ENCODE results near the gene FAR1.

DNA sequence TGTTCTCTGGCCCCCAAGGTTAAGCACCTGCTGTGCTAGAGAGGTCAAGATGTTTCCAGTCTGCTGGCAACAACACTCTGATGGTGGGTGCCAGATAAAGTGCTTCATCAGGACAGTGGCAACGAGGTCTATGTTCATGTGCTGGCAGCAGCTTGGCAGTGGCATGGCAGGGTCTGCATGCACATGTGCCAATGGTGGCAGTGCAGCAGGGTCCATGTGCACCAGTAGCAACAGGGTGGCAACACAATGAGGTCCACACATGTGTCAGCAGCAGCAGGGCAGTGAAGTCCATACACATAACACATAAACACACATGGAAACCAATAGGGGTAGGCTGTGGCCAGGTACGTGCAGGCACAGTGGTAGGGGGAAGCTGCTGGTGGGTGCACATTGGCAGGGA lies 48.4 kb upstream of the FAR1 start:
- TF ChIP-seq, protein P1, sequence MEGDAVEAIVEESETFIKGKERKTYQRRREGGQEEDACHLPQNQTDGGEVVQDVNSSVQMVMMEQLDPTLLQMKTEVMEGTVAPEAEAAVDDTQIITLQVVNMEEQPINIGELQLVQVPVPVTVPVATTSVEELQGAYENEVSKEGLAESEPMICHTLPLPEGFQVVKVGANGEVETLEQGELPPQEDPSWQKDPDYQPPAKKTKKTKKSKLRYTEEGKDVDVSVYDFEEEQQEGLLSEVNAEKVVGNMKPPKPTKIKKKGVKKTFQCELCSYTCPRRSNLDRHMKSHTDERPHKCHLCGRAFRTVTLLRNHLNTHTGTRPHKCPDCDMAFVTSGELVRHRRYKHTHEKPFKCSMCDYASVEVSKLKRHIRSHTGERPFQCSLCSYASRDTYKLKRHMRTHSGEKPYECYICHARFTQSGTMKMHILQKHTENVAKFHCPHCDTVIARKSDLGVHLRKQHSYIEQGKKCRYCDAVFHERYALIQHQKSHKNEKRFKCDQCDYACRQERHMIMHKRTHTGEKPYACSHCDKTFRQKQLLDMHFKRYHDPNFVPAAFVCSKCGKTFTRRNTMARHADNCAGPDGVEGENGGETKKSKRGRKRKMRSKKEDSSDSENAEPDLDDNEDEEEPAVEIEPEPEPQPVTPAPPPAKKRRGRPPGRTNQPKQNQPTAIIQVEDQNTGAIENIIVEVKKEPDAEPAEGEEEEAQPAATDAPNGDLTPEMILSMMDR (IDR thresholded peaks at IDR 0.05) = no peak
- TF ChIP-seq MEF2A (IDR thresholded peaks at IDR 0.05; ENCODE audit: borderline replicate concordance, low read depth) = no peak
- TF ChIP-seq, protein P2, sequence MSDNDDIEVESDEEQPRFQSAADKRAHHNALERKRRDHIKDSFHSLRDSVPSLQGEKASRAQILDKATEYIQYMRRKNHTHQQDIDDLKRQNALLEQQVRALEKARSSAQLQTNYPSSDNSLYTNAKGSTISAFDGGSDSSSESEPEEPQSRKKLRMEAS (IDR thresholded peaks at IDR 0.05; ENCODE audit: low read depth) = no peak
- TF ChIP-seq POLR2AphosphoS5 (IDR thresholded peaks at IDR 0.05; ENCODE audit: low read depth, low read length) = no peak
- no peak for TF ChIP-seq FOXM1 (IDR thresholded peaks at IDR 0.05; ENCODE audit: low read depth)
- TF ChIP-seq YY1 (IDR thresholded peaks at IDR 0.05; ENCODE audit: low read depth) = no peak
- TF ChIP-seq CHD2 (IDR thresholded peaks at IDR 0.05; ENCODE audit: low read length, partially characterized antibody) = no peak
- no peak for TF ChIP-seq TEAD4 (IDR thresholded peaks at IDR 0.05; ENCODE audit: borderline replicate concordance, insufficient read depth)
- TF ChIP-seq GATA2 (CRISPR knock-in tag; IDR thresholded peaks at IDR 0.05) = no peak
- no peak for TF ChIP-seq EZH2phosphoT487 (IDR thresholded peaks at IDR 0.05; ENCODE audit: borderline replicate concordance, low read depth)
- no peak for TF ChIP-seq TAF1 (IDR thresholded peaks at IDR 0.05; ENCODE audit: borderline replicate concordance, low read depth, low read length)
- no peak for TF ChIP-seq MXI1 (IDR thresholded peaks at IDR 0.05; ENCODE audit: low read depth, low read length)

Measured in SK-N-SH (cell line).